Measurements from ENCODE around the gene B4GALT5. TPM values are rescaled to one million over a fixed set of nuclear protein-coding genes. Genes with fewer than 3 reads are reported as not detected.
A peak's percentile ranks its signal among the peaks of the same experiment; 100 is the strongest.
"Not testable (repeated sequence)": the region's sequence is repeated elsewhere in the genome, so short reads cannot be mapped to it uniquely, and the experiment has no call there.

The B4GALT5 gene
- total RNA-seq, 1 experiment from 2014 or later: 62.4 TPM

DNA sequence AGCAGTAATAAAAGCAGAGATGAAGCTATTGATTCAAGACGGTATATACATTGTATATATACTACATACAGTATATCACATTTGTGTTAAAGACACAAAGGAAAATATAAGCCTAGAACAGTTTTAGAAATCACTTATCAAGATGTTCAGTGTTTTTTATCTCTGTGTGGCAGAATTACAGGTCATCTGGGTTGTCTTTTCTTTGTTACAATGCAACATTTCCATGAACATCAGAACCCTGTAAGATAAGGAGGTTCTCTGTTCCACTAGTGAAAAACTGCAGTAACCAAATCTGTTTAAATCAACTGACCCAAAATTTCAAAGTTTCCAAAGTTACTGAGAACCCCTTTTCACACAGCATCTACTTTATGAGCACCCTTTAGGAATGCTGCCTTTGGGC is 42.2 kb downstream of the B4GALT5 start (continued):
- TF ChIP-seq, protein P1, sequence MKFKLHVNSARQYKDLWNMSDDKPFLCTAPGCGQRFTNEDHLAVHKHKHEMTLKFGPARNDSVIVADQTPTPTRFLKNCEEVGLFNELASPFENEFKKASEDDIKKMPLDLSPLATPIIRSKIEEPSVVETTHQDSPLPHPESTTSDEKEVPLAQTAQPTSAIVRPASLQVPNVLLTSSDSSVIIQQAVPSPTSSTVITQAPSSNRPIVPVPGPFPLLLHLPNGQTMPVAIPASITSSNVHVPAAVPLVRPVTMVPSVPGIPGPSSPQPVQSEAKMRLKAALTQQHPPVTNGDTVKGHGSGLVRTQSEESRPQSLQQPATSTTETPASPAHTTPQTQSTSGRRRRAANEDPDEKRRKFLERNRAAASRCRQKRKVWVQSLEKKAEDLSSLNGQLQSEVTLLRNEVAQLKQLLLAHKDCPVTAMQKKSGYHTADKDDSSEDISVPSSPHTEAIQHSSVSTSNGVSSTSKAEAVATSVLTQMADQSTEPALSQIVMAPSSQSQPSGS (CRISPR knock-in tag; IDR thresholded peaks at IDR 0.05; ENCODE audit: borderline replicate concordance, low read depth): no peak
- TF ChIP-seq NR1H2 (CRISPR knock-in tag; IDR thresholded peaks at IDR 0.05): no peak
- TF ChIP-seq, protein P2, sequence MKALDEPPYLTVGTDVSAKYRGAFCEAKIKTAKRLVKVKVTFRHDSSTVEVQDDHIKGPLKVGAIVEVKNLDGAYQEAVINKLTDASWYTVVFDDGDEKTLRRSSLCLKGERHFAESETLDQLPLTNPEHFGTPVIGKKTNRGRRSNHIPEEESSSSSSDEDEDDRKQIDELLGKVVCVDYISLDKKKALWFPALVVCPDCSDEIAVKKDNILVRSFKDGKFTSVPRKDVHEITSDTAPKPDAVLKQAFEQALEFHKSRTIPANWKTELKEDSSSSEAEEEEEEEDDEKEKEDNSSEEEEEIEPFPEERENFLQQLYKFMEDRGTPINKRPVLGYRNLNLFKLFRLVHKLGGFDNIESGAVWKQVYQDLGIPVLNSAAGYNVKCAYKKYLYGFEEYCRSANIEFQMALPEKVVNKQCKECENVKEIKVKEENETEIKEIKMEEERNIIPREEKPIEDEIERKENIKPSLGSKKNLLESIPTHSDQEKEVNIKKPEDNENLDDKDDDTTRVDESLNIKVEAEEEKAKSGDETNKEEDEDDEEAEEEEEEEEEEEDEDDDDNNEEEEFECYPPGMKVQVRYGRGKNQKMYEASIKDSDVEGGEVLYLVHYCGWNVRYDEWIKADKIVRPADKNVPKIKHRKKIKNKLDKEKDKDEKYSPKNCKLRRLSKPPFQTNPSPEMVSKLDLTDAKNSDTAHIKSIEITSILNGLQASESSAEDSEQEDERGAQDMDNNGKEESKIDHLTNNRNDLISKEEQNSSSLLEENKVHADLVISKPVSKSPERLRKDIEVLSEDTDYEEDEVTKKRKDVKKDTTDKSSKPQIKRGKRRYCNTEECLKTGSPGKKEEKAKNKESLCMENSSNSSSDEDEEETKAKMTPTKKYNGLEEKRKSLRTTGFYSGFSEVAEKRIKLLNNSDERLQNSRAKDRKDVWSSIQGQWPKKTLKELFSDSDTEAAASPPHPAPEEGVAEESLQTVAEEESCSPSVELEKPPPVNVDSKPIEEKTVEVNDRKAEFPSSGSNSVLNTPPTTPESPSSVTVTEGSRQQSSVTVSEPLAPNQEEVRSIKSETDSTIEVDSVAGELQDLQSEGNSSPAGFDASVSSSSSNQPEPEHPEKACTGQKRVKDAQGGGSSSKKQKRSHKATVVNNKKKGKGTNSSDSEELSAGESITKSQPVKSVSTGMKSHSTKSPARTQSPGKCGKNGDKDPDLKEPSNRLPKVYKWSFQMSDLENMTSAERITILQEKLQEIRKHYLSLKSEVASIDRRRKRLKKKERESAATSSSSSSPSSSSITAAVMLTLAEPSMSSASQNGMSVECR (CRISPR knock-in tag; IDR thresholded peaks at IDR 0.05; ENCODE audit: borderline replicate concordance): no peak
- no peak for TF ChIP-seq MYBL2 (CRISPR knock-in tag; IDR thresholded peaks at IDR 0.05)

DNA sequence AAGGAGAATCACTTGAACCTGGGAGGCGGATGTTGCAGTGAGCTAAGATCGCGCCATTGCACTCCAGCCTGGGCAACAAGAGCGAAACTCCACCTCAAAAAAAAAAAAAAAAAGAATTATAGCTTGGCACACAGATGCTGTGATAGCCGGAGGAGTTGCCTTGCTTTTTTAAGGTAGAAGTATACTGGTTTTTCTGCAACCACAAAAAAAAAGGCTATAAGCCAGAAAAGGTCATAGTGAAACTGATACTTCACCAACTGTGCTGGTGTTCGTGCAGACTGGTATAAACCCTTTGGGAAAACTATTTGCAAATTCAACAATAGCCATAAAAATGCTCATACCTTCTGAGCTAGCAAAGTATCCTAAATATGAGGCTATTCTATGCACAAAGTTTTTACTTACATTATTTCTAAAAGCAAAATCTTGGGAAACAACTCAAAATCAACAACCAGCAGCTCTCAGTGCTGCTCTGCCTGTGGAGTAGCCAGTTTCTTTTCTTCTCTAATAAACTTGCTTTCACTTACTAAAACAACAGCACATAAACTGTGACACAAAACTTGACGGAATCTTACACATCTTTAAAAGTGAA is 44.0 kb downstream of the B4GALT5 start:
- Mint-ChIP-seq H3K9me3 (no peaks in the 10 kb centered on the region), H3K4me3 (no peak overlapping the region), H3K4me1 (peaks cover 77% of the 10 kb centered on the region), H3K27ac (no peak overlapping the region), H3K36me3 (0 out of 2 replicates have a peak, but pooled peaks cover 2% of the 10 kb centered on the region), H3K27me3 (ENCODE audit: low read depth) (no peaks in the 10 kb centered on the region)
- DNase-seq (ENCODE audit: low spot score) (no peak), ATAC-seq (no peak)
- CTCF ChIA-PET: interaction anchor here (0.7 kb wide), 2 partner anchors 88 to 452 kb away, joined by 3 read pairs; no protein-coding TSS in a partner anchor
- POLR2A ChIA-PET: no interaction called here
- no peak for TF ChIP-seq NFE2L1 (CRISPR knock-in tag; IDR thresholded peaks at IDR 0.05)
- no peak for TF ChIP-seq ZNF138 (CRISPR knock-in tag; conservative IDR thresholded peaks at IDR 0.05)
- TF ChIP-seq, protein P3, sequence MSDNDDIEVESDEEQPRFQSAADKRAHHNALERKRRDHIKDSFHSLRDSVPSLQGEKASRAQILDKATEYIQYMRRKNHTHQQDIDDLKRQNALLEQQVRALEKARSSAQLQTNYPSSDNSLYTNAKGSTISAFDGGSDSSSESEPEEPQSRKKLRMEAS (CRISPR knock-in tag; IDR thresholded peaks at IDR 0.05): no peak
- no peak for TF ChIP-seq NFYB (CRISPR knock-in tag; conservative IDR thresholded peaks at IDR 0.05; ENCODE audit: low read depth)
- TF ChIP-seq ETV6 (CRISPR knock-in tag; IDR thresholded peaks at IDR 0.05): no peak
- no peak for TF ChIP-seq GTF2I (CRISPR knock-in tag; conservative IDR thresholded peaks at IDR 0.05)

DNA sequence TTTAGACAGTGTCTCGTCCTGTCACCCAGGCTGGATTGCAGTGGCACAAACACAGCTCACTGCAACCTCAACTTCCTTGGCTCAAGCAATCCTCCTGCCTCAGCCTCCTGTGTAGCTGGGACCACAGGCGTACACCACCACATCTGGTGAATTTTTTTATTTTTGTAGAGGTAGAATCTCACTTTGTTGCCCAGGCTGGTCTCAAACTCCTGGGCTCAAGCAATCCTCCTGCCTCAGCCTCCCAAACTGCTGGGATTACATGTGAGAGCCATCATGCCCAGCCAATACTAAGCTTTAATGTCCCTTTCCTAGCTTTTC is 44.8 kb downstream of the B4GALT5 start:
- peak overlapping the region; percentile 16; the same call in 1 of the 2 replicates for H3K27ac Mint-ChIP-seq
- H3K4me1 Mint-ChIP-seq: peaks cover 82% of the 10 kb centered on the region

DNA sequence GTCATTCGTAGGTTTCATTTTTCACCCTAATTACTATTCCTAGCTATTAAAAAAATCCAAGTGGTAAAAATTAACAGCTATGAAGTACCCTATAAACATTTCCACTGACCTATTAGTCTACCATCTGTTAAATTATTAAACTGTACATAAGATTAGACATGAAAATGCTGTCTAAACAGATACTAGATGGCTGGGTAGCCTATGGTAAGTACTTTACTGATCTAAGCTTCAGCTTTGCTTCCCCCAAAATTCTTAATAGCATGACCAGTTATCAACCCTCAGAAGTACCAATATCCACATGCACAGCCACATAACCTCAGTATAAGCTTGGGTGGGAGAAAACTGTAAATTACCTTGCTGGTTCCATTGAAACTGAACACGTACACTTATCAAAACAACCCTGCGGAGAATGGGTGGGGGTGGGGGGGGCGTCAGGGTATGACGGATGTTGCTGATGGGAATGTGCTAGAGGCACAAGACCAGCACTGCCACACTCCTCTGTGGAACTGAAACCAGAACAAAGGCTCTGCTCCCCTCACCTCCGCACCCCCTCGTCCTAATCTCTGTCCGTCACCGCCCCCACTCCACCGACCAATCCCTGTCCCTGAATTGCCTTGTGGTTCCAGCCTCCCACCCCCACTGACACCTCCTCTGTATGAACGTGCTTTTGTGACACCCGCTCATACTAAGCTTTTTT is 45.3 kb downstream of the B4GALT5 start:
- Mint-ChIP-seq H3K27me3 (ENCODE audit: low read depth) (no peaks in the 10 kb centered on the region), H3K36me3 (no peaks in the 10 kb centered on the region), H3K4me1 (peaks cover 81% of the 10 kb centered on the region), H3K9me3 (no peaks in the 10 kb centered on the region), H3K27ac (peak overlapping the region; percentile 54; the same call in 1 of the 2 replicates), H3K4me3 (no peak overlapping the region)
- ATAC-seq (peak; percentile 46; the same call in 1 of the 2 replicates), DNase-seq (ENCODE audit: low spot score) (no peak)
- POLR2A ChIA-PET: no interaction called here
- CTCF ChIA-PET: interaction anchor here (0.6 kb wide), 4 partner anchors 63 to 511 kb away, joined by 3 read pairs; no protein-coding TSS in a partner anchor
- TF ChIP-seq, protein P4, sequence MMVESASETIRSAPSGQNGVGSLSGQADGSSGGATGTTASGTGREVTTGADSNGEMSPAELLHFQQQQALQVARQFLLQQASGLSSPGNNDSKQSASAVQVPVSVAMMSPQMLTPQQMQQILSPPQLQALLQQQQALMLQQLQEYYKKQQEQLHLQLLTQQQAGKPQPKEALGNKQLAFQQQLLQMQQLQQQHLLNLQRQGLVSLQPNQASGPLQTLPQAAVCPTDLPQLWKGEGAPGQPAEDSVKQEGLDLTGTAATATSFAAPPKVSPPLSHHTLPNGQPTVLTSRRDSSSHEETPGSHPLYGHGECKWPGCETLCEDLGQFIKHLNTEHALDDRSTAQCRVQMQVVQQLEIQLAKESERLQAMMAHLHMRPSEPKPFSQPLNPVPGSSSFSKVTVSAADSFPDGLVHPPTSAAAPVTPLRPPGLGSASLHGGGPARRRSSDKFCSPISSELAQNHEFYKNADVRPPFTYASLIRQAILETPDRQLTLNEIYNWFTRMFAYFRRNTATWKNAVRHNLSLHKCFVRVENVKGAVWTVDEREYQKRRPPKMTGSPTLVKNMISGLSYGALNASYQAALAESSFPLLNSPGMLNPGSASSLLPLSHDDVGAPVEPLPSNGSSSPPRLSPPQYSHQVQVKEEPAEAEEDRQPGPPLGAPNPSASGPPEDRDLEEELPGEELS (CRISPR knock-in tag; IDR thresholded peaks at IDR 0.05): no peak
- TF ChIP-seq, protein P5, sequence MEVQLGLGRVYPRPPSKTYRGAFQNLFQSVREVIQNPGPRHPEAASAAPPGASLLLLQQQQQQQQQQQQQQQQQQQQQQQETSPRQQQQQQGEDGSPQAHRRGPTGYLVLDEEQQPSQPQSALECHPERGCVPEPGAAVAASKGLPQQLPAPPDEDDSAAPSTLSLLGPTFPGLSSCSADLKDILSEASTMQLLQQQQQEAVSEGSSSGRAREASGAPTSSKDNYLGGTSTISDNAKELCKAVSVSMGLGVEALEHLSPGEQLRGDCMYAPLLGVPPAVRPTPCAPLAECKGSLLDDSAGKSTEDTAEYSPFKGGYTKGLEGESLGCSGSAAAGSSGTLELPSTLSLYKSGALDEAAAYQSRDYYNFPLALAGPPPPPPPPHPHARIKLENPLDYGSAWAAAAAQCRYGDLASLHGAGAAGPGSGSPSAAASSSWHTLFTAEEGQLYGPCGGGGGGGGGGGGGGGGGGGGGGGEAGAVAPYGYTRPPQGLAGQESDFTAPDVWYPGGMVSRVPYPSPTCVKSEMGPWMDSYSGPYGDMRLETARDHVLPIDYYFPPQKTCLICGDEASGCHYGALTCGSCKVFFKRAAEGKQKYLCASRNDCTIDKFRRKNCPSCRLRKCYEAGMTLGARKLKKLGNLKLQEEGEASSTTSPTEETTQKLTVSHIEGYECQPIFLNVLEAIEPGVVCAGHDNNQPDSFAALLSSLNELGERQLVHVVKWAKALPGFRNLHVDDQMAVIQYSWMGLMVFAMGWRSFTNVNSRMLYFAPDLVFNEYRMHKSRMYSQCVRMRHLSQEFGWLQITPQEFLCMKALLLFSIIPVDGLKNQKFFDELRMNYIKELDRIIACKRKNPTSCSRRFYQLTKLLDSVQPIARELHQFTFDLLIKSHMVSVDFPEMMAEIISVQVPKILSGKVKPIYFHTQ (CRISPR knock-in tag; IDR thresholded peaks at IDR 0.05): no peak
- TF ChIP-seq ZBTB21 (CRISPR knock-in tag; IDR thresholded peaks at IDR 0.05; ENCODE audit: borderline replicate concordance): no peak
- no peak for TF ChIP-seq ELF4 (CRISPR knock-in tag; IDR thresholded peaks at IDR 0.05; ENCODE audit: low read depth)
- no peak for TF ChIP-seq ZNF121 (CRISPR knock-in tag; IDR thresholded peaks at IDR 0.05)
- TF ChIP-seq SP1 (CRISPR knock-in tag; conservative IDR thresholded peaks at IDR 0.05): no peak

More for the DNA sequence above, 44.8 kb downstream of the B4GALT5 start:
- DNase-seq (ENCODE audit: low spot score); H3K27me3 Mint-ChIP-seq (ENCODE audit: low read depth); POLR2A ChIA-PET; ATAC-seq; H3K4me3 Mint-ChIP-seq; H3K9me3 Mint-ChIP-seq; H3K36me3 Mint-ChIP-seq: not testable (repeated sequence)
- CTCF ChIA-PET: interaction anchor here (0.6 to 0.7 kb wide), 5 partner anchors 63 to 453 kb away, joined by 3 read pairs; no protein-coding TSS in a partner anchor
